Gastroesophageal sphincter (tissue), 3 donors: Measurements from ENCODE around the gene RNU1-4.
"Not testable (repeated sequence)": the region's sequence is repeated elsewhere in the genome, so short reads cannot be mapped to it uniquely, and the experiment has no call there.

Experiments used
- EP300 ChIP-seq: sonication (generic); formaldehyde crosslinking; IDR thresholded peaks from one replicate; pipeline ENCODE4 v1.6.1; 2017; ENCODE audit warnings: antibody characterized with exemption, mild to moderate bottlenecking
- POLR2A ChIP-seq, 2 donors: fragments of 450-650 bp; IDR thresholded peaks; one replicate each; pipeline ENCODE4 v1.6.1; 2017; ENCODE audit warnings: antibody characterized with exemption in 2 of 2, mild to moderate bottlenecking in 2 of 2, moderate library complexity in 1 of 2
- POLR2AphosphoS5 ChIP-seq: sonication (generic); formaldehyde crosslinking; IDR thresholded peaks from one replicate; pipeline ENCODE4 v1.6.1; 2017; ENCODE audit warnings: antibody characterized with exemption
- TF ChIP-seq, protein P1 (sequence below), 4 experiments: fragments of 200-600 bp in 2 of 4; fragments of 450-650 bp in 2 of 4; sonication (generic) in 1 of 4; IDR thresholded peaks; one replicate each; pipeline ENCODE4 v1.5.1; 2017 to 2019; ENCODE audit warnings: antibody characterized with exemption in 4 of 4, mild to moderate bottlenecking in 2 of 4, moderate library complexity in 2 of 4

DNA sequence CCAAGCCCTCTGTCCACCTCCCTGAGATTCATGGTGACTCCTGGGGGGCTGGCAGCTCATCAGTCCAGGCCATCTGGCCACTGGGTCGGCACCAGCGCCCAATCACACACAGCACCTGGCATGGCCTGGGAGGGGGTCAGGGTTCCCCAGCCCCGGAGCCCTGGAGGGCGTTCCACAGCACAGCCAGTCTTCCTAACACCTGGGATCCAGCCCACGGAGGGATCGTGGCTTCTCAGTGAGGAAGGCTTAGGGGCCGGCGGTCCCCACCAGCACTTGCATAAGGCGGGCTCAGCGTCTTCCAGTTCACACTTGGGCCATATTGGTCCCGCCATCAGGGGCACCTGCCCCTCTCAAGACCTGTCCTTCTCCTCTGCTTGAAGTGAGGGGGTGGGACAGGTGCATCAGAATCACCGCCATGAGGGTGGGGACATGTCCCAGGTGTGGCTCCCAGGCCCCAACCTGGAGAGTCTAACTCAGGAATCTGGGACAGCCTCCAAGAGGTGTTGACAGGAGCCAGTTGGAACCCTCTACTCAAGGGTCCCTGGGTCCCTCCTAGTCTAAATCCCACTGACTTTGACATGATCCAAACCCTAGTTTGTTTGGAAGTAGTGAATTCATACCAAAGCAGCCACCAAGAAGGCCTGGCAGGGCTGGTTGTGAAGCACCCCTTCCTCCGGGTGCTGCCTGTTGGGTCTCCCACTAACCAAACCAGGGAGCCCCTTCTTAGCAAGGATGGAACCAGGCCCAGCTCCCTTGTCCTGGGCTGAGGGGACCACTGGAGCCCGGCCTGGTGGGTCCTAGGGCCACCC lies 22.0 kb upstream of the RNU1-4 start:
- TF ChIP-seq, protein P1, sequence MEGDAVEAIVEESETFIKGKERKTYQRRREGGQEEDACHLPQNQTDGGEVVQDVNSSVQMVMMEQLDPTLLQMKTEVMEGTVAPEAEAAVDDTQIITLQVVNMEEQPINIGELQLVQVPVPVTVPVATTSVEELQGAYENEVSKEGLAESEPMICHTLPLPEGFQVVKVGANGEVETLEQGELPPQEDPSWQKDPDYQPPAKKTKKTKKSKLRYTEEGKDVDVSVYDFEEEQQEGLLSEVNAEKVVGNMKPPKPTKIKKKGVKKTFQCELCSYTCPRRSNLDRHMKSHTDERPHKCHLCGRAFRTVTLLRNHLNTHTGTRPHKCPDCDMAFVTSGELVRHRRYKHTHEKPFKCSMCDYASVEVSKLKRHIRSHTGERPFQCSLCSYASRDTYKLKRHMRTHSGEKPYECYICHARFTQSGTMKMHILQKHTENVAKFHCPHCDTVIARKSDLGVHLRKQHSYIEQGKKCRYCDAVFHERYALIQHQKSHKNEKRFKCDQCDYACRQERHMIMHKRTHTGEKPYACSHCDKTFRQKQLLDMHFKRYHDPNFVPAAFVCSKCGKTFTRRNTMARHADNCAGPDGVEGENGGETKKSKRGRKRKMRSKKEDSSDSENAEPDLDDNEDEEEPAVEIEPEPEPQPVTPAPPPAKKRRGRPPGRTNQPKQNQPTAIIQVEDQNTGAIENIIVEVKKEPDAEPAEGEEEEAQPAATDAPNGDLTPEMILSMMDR (IDR thresholded peaks at IDR 0.05): not testable (repeated sequence)
- TF ChIP-seq POLR2A (IDR thresholded peaks at IDR 0.05); EP300; POLR2AphosphoS5: not testable (repeated sequence)
